T-helper 2 cell treated with Interferon-gamma antibody and Interleukin-4, amounts not matched to agents 100 ng/mL and 5 ng/mL, for 36 hours (primary cell): ENCODE data around the gene KLF15. TPM values are rescaled to one million over a fixed set of nuclear protein-coding genes. Genes with fewer than 3 reads are reported as not detected.
"Not testable (repeated sequence)": the region's sequence is repeated elsewhere in the genome, so short reads cannot be mapped to it uniquely, and the experiment has no call there.

Source experiments
- intact Hi-C: fragments of 100-400 bp; cut with micrococcal nuclease; formaldehyde crosslinking; loops from one replicate; pipeline ENCODE4 v1.15.1; 2023
- total RNA-seq: library from RNA; stranded (reverse); gene quantifications from 2 replicates; pipeline ENCODE4 v1.2.3, GENCODE V29; 2022

Gene KLF15
- total RNA-seq, 1 donor from 2014 or later = not detected

DNA sequence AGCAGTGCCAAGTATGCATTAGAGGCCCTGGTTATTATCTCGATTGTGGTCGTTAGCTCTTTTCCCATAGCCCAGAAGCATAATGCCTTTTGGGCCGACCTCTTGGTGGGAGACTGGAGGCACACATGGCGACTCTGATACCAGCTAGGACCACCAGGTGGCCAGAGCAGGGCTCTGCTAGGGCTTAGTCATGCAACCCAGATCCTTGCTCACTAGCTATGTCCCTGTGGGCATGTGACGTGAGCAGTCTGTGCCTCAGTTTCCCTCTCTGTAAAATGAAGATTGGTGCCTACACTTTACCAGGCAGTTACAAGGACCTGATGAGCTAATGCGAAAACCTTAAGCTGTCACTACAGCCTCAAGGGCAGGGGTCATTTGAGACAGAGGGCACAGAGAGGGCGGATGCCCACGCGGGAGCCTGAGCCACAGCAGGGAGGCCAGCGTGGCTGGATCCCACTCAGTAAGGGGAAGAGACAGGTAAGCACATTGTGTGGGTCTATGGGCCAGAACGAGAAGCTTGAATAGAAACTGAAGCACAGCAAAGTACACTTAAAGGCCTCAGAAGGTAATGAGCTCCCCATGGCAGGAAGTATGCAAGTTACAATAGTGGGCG, 8.8 kb downstream of the KLF15 start:
- intact Hi-C loops = no loop called here

DNA sequence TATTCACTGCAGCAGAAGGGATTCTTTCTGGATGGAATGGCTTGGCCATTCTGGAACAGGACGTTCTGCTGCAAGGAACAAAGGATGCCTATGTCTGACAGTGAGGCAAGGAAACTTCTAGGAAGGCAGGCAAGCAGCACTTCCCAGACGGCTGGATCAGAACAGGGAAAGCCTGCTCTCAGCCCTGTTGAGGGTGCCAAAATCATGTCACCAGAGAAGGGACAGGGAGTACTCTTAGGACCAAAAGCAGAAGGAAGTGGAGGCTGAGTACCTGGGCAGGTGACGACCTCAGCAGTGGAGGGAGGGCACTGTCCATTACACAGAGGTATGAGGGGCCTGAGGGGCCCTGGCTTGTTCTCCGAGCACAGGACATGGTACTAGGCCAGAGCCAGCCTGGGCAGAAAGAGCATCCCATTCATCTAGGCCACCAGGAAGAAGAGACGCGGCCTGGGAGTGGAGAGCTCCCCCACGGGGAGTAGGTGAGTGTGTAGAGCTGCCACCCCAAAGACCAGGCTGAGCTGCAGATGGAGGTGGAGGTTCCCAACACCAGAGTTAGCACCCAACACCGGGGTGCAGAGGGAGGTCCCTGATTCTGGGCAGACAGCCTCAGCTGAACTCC, 9.6 kb downstream of the KLF15 start:
- intact Hi-C loops = no loop called here

DNA sequence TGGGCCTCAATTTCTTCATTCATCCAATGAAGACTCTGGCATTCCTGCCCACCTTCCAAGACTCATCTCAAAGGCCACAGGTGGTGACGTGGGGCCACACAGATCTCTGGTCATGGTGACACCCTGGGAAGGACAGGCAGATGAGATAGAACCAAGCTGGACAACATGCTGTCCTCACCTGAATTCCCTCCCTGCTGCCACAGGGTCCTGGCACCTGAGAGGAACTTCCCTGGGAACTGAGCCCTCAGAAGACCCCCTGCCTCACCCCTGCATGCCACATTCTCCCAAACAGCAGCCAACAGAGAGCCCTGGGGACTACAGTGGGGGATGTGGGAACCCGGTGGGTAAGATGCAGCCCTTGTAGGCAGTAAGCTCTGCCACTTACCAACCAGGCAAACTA, 10.7 kb downstream of the KLF15 start:
- intact Hi-C loops = no loop called here

DNA sequence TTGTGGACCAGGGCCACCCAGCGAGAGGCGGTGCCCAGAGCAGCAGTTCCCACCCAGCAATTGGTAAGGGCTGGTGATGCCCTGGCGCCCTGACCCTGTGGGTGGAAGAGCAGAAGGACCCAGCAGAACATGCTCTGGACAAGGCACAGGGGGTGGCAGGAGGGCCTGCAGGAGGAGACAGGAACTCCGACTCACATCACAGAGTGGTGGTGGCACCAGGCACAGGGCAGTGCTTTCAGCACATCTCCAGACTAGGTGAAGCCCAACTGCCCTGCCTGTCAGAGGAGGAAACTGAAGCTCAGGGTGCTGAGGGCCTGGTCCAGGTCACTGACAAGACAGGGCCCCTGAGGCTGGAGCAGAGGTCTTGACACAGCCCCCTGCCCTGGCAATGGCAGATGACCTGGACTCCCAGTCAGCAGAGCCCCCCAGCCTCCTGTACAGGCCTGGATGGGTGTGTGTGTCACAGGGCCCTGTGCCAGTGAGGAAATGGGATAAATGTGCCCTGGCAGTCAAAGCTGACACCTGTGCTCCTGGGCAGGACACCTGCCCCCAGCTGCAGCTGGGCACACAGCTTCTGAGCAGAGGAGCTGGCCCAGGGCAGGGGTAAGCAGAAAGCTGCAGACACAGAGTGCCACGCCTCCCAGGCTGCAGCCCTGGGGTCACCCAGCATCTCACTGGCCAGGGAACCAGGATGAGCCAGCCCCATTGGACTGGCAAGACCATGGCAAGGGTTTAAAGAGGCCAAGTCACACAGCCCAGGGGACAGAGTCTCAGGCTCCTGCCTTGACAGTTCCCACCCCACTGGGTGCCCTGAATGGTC, 11.4 kb downstream of the KLF15 start:
- intact Hi-C loops = no loop called here

- intact Hi-C loops = no loop called here
Measured at GRCh38 chr3:126345231-126345630, 12.0 kb downstream of the KLF15 start.

- intact Hi-C loops = no loop called here
Measured at GRCh38 chr3:126344380-126345041, 12.7 kb downstream of the KLF15 start.

DNA sequence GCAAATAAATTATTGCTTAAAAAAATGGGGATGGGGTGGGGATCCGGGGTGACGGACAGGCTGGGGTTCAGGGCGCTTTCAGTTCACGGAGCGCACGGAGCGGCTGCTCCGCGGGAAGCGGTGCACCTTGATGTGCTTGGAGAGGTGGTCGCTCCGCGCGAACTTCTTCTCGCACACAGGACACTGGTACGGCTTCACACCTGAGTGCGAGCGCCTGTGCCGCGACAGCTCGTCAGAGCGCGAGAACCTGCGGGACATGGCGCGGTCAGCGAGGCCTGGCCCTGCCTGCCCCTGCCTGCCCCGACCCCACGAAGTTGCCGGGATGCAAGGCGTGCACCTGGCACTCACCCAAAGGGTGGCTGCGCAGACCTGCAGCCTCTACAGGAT, 13.6 kb downstream of the KLF15 start:
- intact Hi-C loops = no loop called here

- intact Hi-C loops = no loop called here
Measured at GRCh38 chr3:126342991-126343648, 14.1 kb downstream of the KLF15 start.

GRCh38 chr3:126342211-126342610, 15.0 kb downstream of the KLF15 start:
- intact Hi-C loops = no loop called here

GRCh38 chr3:126341755-126342150, 15.5 kb downstream of the KLF15 start:
- intact Hi-C loops = no loop called here

DNA sequence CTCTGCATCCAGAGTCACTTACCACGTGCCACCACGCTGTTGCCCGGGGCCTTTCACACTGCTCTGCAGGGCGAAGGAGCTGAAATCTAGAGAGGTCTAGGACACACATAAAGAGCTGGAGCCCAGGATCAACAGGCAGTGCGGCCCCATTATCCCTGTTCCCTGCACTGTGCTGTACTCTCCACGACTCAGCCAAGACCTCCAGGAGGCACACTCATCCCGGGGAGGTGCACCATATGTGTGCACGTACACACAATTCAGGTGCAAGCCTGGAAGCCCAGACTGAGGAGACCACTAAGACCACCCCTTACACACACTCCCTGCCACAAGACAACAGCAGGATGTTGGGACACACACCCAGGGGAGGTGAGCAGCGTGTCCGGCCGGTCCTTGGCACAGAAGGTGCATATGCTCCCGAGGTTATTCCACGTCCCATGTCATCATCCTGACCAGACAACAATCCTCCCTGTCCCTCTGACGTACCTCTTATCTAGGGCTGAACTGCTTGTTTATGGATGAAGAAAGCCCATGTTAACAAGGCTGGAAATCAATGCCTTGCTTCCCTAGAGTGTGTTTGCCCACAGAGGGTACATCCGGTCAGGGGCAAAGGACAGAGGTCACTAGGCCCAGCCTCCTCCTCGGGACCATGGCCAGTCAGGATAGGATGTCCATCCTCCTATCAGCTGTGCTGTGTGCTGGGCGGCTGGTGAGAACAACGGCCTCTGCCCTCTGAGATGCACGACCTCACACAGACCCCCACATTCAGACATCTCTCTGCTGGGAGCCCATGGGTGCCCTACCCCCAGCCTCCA, 16.1 kb downstream of the KLF15 start:
- intact Hi-C loops = no loop called here

- intact Hi-C loops = no loop called here
Measured at GRCh38 chr3:126340596-126340942, 16.6 kb downstream of the KLF15 start.

- intact Hi-C loops = no loop called here
Measured at GRCh38 chr3:126340081-126340511, 17.1 kb downstream of the KLF15 start.

- intact Hi-C loops = no loop called here
Measured at GRCh38 chr3:126339466-126339865, 17.7 kb downstream of the KLF15 start.

- intact Hi-C loops = no loop called here
Measured at GRCh38 chr3:126338790-126339288, 18.4 kb downstream of the KLF15 start.

DNA sequence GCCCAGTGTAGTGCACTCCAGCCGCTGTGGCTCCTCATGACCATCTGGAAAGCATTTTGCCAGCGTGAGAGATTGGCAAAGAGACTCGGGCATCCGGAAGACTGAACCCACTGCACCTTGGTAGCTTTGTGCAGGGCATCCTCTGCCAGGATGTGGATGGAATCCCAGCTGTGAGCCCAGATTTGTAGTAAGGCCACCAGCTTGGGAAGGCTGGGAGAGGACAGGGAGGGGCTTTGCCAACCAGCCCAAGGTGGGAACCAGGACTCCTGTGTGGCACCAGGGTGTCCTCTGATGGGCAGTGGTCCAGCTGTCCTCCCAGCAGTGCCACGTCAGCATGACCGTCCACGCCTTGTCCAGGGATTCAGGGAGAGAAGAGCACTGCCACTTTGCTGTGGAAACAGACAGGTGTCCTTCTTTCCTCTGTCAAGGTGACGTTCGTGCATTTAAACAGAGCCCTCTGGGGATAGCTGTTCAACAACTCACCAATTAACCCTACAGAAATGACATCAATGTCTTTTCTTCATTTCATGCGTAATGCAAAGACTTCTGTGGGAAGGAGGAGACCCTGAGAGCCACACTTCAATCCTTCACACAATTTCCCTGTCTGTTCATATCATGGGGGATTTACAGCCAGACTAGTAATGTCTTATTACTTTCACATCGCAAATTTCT, 19.1 kb downstream of the KLF15 start:
- intact Hi-C loops = no loop called here

DNA sequence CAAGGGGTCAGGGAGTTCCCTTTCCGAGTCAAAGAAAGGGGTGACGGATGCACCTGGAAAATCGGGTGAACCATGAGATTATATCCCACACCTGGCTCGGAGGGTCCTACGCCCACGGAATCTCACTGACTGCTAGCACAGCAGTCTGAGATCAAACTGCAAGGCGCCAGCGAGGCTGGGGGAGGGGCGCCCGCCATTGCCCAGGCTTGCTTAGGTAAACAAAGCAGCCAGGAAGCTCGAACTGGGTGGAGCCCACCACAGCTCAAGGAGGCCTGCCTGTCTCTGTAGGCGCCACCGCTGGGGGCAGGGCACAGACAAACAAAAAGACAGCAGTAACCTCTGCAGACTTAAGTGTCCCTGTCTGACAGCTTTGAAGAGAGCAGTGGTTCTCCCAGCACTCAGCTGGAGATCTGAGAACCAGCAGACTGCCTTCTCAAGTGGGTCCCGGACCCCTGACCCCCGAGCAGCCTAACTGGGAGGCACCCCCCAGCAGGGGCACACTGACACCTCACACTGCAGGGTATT, 25.3 kb downstream of the KLF15 start:
- intact Hi-C loops = not testable (repeated sequence)

DNA sequence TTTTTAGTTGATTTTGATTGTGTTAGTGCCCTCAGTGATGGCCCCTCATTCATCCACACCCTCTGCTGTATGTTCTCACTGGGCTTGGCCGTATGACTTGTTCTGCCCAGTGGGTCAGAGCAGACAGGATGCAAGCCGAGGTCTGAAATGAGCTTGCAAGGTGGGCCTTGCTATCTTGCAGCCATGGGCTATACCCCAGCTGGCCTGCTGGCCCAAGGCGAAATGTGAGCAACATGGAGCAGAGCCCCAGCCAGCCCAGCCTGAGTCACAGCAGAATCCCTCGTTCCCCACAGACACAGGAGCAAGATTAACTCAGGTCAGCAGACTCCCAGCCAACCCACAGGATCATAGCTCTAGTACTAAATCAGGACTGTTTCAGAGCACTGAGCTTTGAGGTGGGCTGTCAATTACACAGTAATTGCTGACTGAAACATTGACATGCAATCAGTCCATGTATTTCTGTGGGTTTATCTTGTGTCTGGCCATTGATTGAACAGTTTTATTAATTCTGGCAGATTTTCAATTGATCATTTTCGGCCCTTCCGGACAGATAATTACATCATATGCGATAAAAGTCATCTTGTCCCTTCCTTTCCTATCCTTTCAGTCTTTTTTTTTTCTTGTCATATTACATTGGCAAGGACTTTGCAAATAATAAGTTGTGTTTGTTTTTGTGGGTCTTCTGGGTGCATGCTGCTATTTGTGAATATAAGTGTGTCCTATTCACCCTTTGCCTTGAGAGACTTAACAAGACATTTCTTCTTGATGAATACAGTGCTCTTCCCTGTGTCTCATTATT, 27.1 kb downstream of the KLF15 start:
- intact Hi-C loops = no loop called here

DNA sequence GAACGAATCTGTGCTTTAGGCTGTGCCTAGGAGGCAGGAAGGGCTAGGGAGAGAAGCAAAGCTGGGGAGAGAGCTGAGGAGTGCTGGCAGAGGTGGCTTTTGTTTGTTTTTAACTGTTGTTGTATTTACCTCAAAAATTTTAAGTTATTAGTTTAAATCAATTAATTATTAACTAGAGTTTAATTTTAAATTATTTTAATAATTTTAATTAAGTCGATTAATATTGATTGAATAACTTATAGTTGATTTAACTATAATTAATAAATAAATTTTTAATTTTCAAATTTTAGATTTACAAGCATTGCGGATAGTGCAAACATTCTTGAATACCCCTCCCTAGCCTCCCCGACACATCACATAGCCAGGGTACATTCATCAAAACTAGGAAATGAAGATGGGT, 30.6 kb downstream of the KLF15 start:
- intact Hi-C loops = no loop called here
